GM12892 (cell line): Measurements from ENCODE around the gene PAEP.

Source experiments
- POLR2A ChIP-seq: IDR thresholded peaks from 2 replicates; pipeline ENCODE4 v1.6.1; 2011; ENCODE audit warnings: low read depth, low read length, control low read depth
- POLR2AphosphoS5 ChIP-seq: IDR thresholded peaks from 2 replicates; pipeline ENCODE4 v1.6.1; 2011; ENCODE audit warnings: low read depth, low read length, control low read depth
- TAF1 ChIP-seq: IDR thresholded peaks from 2 replicates; pipeline ENCODE4 v1.6.1; 2011; ENCODE audit warnings: low read depth, mild to moderate bottlenecking, control low read depth, low read length, borderline replicate concordance

DNA sequence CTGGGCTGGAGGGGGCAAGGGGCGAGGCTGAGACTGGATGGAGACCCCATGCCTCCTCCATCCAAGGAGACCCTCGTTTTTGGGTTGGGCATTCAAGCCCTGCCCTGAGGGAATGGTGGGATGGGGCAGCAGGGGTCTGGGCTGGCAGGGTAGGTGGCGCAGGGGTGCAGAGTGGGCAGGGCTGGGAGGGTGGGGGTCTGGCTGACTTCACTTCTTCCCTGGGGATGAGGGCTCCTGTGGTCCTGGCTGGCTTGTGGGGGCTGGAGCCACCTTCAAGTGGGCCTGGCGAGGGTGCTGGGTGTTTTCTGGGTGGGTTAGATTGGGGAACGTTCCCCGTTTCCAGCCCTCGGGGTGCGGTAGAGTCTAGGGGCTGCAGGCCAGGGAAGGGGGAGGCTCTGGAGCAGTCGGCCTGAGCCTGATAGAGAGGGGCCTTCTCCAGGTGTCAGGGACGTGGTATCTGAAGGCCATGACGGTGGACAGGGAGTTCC is 39.9 kb upstream of the PAEP start:
- TF ChIP-seq POLR2AphosphoS5 (no peak), POLR2A (no peak), TAF1 (no peak)
